HCT116 (cell line): ENCODE data around the gene AKT3. TPM values are rescaled to one million over a fixed set of nuclear protein-coding genes. Genes with fewer than 3 reads are reported as not detected.

Experiments
- ATAC-seq: fragments of 200-7000 bp; cut with Tn5 transposase; 2 replicates; pipeline ENCODE4 v1.9.1; 2020; ENCODE audit warnings: mild to moderate bottlenecking, moderate library complexity
- BruUV-seq: library from RNA; stranded (reverse); fragments of 400-500 nt; replicated peaks from 2 replicates; lab custom pipeline; 2021; lab: Mats Ljungman, UMichigan
- CTCF ChIA-PET: fragments of 300-600 bp; sonication (Branson Sonifier 250); formaldehyde crosslinking; loops from one replicate; lab custom pipeline; 2021; ENCODE audit warnings: antibody characterized with exemption; lab: Charles Lee
- POLR2A ChIA-PET: fragments of 300-600, 350-600 bp; sonication (Branson Sonifier 250); formaldehyde crosslinking; loops from one replicate; lab custom pipeline; 2021; ENCODE audit warnings: antibody characterized with exemption; lab: Charles Lee
- RAD21 ChIA-PET, 2 experiments: fragments of 300-600 bp; sonication (Branson Sonifier 250); formaldehyde crosslinking; loops; one replicate each; lab custom pipeline; 2023; ENCODE audit warnings: low total read pairs in 2 of 2; ENCODE audit not compliant: uncharacterized antibody in 2 of 2, unreplicated experiment in 2 of 2, low non-redundant PET in 1 of 2; lab: Charles Lee
- DNase-seq: peaks from one replicate; pipeline ENCODE4 v3.0.0-alpha.2; 2010; ENCODE audit warnings: low read depth, low spot score
- H2AFZ ChIP-seq: fragments of 200-600 bp; shearing (Covaris generic), sonication (generic); 2 replicates; pipeline ENCODE4 v1.6.1; 2017; ENCODE audit warnings: low read depth, mixed run types, mixed read lengths, antibody characterized with exemption, low read length; ENCODE audit not compliant: poor library complexity, severe bottlenecking
- H3K27ac ChIP-seq: 2 replicates; pipeline ENCODE4 v1.5.1; 2012; ENCODE audit warnings: low read depth, low read length
- H3K27me3 ChIP-seq: fragments of 200-600 bp; sonication (generic); 2 replicates; pipeline ENCODE4 v1.6.1; 2016; ENCODE audit warnings: mixed run types, low read length, mixed read lengths; ENCODE audit not compliant: insufficient read depth
- H3K36me3 ChIP-seq, 2 experiments: fragments of 200-500 bp in 1 of 2; fragments of 200-600 bp in 1 of 2; sonication (Bioruptor generic) in 1 of 2; sonication (generic) in 1 of 2; 2 replicates each; pipeline versions ENCODE4 v1.5.1 to v1.6.1; 2014 to 2016; ENCODE audit warnings: low read length in 2 of 2, inconsistent platforms in 1 of 2, mixed read lengths in 1 of 2, mixed run types in 1 of 2; ENCODE audit not compliant: insufficient read depth in 2 of 2, control insufficient read depth in 1 of 2
- H3K4me1 ChIP-seq, 2 experiments: fragments of 200-600 bp in 1 of 2; sonication (generic) in 1 of 2; 2 replicates each; pipeline versions ENCODE4 v1.5.1 to v1.6.1; 2012 to 2017; ENCODE audit warnings: low read length in 2 of 2, inconsistent platforms in 1 of 2, mild to moderate bottlenecking in 1 of 2, mixed read lengths in 1 of 2, mixed run types in 1 of 2, moderate library complexity in 1 of 2; ENCODE audit not compliant: insufficient read depth in 2 of 2, control insufficient read depth in 1 of 2
- H3K4me2 ChIP-seq: fragments of 200-600 bp; sonication (generic); 2 replicates; pipeline ENCODE4 v1.6.1; 2017; ENCODE audit warnings: mixed run types, low read length, mixed read lengths
- H3K4me3 ChIP-seq, 2 experiments: fragments of 200-600 bp in 1 of 2; sonication (generic) in 1 of 2; replicated peaks in 1 of 2; 2 replicates each; pipeline ENCODE4 v1.5.1; 2011 to 2016; ENCODE audit warnings: low read length in 2 of 2, control low read depth in 1 of 2, low read depth in 1 of 2, mild to moderate bottlenecking in 1 of 2, mixed read lengths in 1 of 2, mixed run types in 1 of 2
- H3K79me2 ChIP-seq: fragments of 200-600 bp; sonication (generic); 2 replicates; pipeline ENCODE4 v1.6.1; 2017; ENCODE audit warnings: mild to moderate bottlenecking, mixed run types, low read length, moderate library complexity, mixed read lengths; ENCODE audit not compliant: insufficient read depth
- H3K9ac ChIP-seq: fragments of 200-600 bp; sonication (generic); 2 replicates; pipeline ENCODE4 v1.6.1; 2016; ENCODE audit warnings: low read length, mixed read lengths
- H3K9me2 ChIP-seq: fragments of 200-600 bp; sonication (generic), shearing (Covaris generic); 2 replicates; pipeline ENCODE4 v1.6.1; 2017; ENCODE audit warnings: mixed run types, mild to moderate bottlenecking, moderate library complexity; ENCODE audit not compliant: insufficient read depth
- H3K9me3 ChIP-seq, 2 experiments: fragments of 200-500 bp in 1 of 2; fragments of 200-600 bp in 1 of 2; sonication (Bioruptor generic) in 1 of 2; sonication (generic) in 1 of 2; 2 replicates each; pipeline ENCODE4 v1.6.1; 2014 to 2017; ENCODE audit warnings: low read length in 2 of 2, mixed read lengths in 2 of 2, inconsistent platforms in 1 of 2, low read depth in 1 of 2, mild to moderate bottlenecking in 1 of 2, mixed run types in 1 of 2, moderate library complexity in 1 of 2; ENCODE audit not compliant: control insufficient read depth in 1 of 2, insufficient read depth in 1 of 2
- H4K20me1 ChIP-seq: fragments of 200-600 bp; sonication (generic), shearing (Covaris generic); 2 replicates; pipeline ENCODE4 v1.6.1; 2017; ENCODE audit warnings: mixed run types, mild to moderate bottlenecking, moderate library complexity; ENCODE audit not compliant: insufficient read depth
- CBX3 ChIP-seq: IDR thresholded peaks from 2 replicates; pipeline ENCODE4 v1.6.1; 2012; ENCODE audit warnings: low read depth
- EGR1 ChIP-seq: IDR thresholded peaks from 2 replicates; pipeline ENCODE4 v1.6.1; 2012; ENCODE audit warnings: low read depth
- ELF1 ChIP-seq: IDR thresholded peaks from 2 replicates; pipeline ENCODE4 v1.6.1; 2012; ENCODE audit warnings: low read depth, borderline replicate concordance
- EZH2 ChIP-seq: fragments of 200-600 bp; sonication (generic); IDR thresholded peaks from 2 replicates; pipeline ENCODE4 v1.6.1; 2017; ENCODE audit warnings: antibody characterized with exemption, mixed run types
- EZH2phosphoT487 ChIP-seq: fragments of 200-600 bp; IDR thresholded peaks from 2 replicates; pipeline ENCODE4 v1.6.1; 2018; ENCODE audit warnings: antibody characterized with exemption, borderline replicate concordance
- FOSL1 ChIP-seq: IDR thresholded peaks from 2 replicates; pipeline ENCODE4 v1.6.1; 2012; ENCODE audit warnings: low read depth
- JUND ChIP-seq: IDR thresholded peaks from 2 replicates; pipeline ENCODE4 v1.6.1; 2012
- POLR2A ChIP-seq: IDR thresholded peaks from 2 replicates; pipeline ENCODE4 v1.7.0; 2011; ENCODE audit warnings: borderline replicate concordance; ENCODE audit not compliant: insufficient read depth, insufficient read length; ENCODE audit errors: extremely low read depth
- RAD21 ChIP-seq: IDR thresholded peaks from 2 replicates; pipeline ENCODE4 v1.6.1; 2012; ENCODE audit warnings: low read depth, mild to moderate bottlenecking
- SIN3A ChIP-seq: IDR thresholded peaks from 2 replicates; pipeline ENCODE4 v1.6.1; 2012; ENCODE audit warnings: low read depth
- SRF ChIP-seq: IDR thresholded peaks from 2 replicates; pipeline ENCODE4 v1.6.1; 2012; ENCODE audit warnings: low read depth
- intact Hi-C: fragments of 100-400 bp; cut with micrococcal nuclease; formaldehyde crosslinking; loops from 2 replicates; pipeline ENCODE4 v1.10.0; 2022
- total RNA-seq: library from RNA; stranded (reverse); gene quantifications from one replicate; pipeline ENCODE4 v1.2.1, GENCODE V29; 2021; ENCODE audit not compliant: unreplicated experiment
- TF ChIP-seq, protein P1 (sequence below): IDR thresholded peaks from 2 replicates; pipeline ENCODE4 v1.6.1; 2012
- TF ChIP-seq, protein P2 (sequence below), 3 experiments: fragments of 200-600 bp in 1 of 3; sonication (generic) in 1 of 3; IDR thresholded peaks in 2 of 3; conservative IDR thresholded peaks in 1 of 3; 2 replicates each; pipeline ENCODE4 v1.5.1; 2012 to 2017; ENCODE audit warnings: low read depth in 2 of 3, low read length in 2 of 3, antibody characterized with exemption in 1 of 3, borderline replicate concordance in 1 of 3, control low read depth in 1 of 3, mild to moderate bottlenecking in 1 of 3, mixed read lengths in 1 of 3, mixed run types in 1 of 3, moderate library complexity in 1 of 3; ENCODE audit not compliant: insufficient read depth in 1 of 3
- TF ChIP-seq, protein P3 (sequence below): IDR thresholded peaks from 2 replicates; pipeline ENCODE4 v1.6.1; 2012

The AKT3 gene
- total RNA-seq, 1 experiment from 2014 or later = 0.49 TPM

DNA sequence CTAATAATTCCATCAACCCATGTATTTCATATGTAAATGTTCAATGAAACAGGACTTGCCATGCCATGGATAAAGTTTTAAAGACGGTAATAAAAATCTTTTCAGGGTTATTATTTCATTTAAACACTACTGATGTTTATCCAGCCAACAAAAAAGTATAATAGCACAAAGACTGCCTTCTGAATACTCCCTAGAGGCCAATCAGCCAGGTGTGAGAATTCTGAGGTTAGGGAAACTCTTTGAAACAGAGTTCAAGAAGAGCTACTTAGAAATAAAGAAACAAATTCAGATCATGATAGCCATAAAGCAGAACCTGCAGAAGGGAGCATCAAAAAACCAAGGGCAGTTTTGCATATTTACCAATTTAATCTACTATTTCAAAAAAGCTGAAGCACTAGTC lies 48.7 kb downstream of the AKT3 start:
- TF ChIP-seq CBX3 = no peak
- no peak for DNase-seq
- ChIA-PET POLR2A (no interaction called here), RAD21 (no interaction called here), CTCF (no interaction called here)
- no TSS peak for BruUV-seq
- H3K36me3 ChIP-seq = no peaks in the 10 kb centered on the region
- H3K27ac ChIP-seq = no peak overlapping the region
- H3K27me3 ChIP-seq = peaks cover 4% of the 10 kb centered on the region; the same call in 1 of the 2 replicates
- intact Hi-C loops = no loop called here
- H4K20me1 ChIP-seq = no peaks in the 10 kb centered on the region
- H2AFZ ChIP-seq = no peak overlapping the region
- H3K9ac ChIP-seq = no peak overlapping the region
- H3K4me3 ChIP-seq = no peak overlapping the region
- H3K4me1 ChIP-seq = no peaks in the 10 kb centered on the region; a peak in 1 of 4 replicates
- no peaks in the 10 kb centered on the region for H3K79me2 ChIP-seq
- H3K9me3 ChIP-seq = no peaks in the 10 kb centered on the region
- no peak overlapping the region for H3K4me2 ChIP-seq
- no peak for ATAC-seq
- no peaks in the 10 kb centered on the region for H3K9me2 ChIP-seq

DNA sequence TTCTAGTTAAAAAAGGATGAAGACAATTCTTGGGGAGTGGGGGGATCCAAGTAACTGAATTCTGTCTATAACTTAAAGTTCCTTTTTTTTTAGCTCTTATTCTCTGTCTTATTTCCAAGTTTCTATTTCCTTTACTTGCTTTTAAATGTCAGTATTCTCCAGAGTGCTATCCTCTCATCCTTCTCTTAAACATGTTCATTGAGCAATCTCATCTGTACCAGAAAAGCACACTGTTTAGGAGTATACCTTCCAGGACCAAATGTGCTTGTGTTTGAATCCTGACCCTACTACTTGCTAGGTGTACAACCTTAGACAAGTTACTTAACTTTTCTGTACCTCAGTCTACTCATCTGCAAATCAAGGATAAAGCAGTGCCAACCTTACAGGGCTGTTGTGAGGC lies 50.1 kb downstream of the AKT3 start:
- Histone ChIP-seq H3K4me1 (no peaks in the 10 kb centered on the region; a peak in 1 of 4 replicates), H3K4me2 (no peak overlapping the region), H3K36me3 (no peaks in the 10 kb centered on the region), H3K9me3 (no peaks in the 10 kb centered on the region), H3K27me3 (no peaks in the 10 kb centered on the region), H3K27ac (no peak overlapping the region), H3K4me3 (no peak overlapping the region), H3K79me2 (no peaks in the 10 kb centered on the region), H2AFZ (no peak overlapping the region), H3K9ac (no peak overlapping the region), H3K9me2 (no peaks in the 10 kb centered on the region), H4K20me1 (no peaks in the 10 kb centered on the region)
- CTCF ChIA-PET = no interaction called here
- DNase-seq = no peak
- no TSS peak for BruUV-seq
- no peak for ATAC-seq
- no peak for TF ChIP-seq EZH2phosphoT487
- intact Hi-C loops = no loop called here
- RAD21 ChIA-PET = no interaction called here
- POLR2A ChIA-PET = no interaction called here

DNA sequence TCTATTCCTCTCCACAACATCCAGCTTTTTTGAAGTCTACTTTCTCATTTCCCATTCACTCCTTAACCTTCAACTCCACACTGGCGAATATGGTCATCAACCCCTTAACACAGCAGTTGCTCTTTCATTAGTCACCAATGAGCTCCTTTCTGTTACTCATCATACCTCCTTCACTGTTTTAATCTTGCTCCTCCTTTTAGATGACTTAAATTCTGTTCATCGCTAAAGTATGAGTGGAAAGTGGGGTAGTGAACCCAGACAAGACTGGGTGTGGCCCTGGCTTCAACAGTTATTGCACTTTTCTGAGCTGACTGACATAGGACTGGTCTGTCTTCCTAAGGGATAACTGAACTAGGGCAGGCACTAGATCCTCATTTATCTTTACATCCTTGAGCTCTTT lies 51.3 kb downstream of the AKT3 start:
- Histone ChIP-seq H3K9ac (no peak overlapping the region), H3K79me2 (no peaks in the 10 kb centered on the region), H3K9me3 (no peaks in the 10 kb centered on the region), H3K27ac (no peak overlapping the region), H3K36me3 (no peaks in the 10 kb centered on the region), H3K4me1 (no peaks in the 10 kb centered on the region; a peak in 1 of 4 replicates), H3K9me2 (no peaks in the 10 kb centered on the region), H4K20me1 (no peaks in the 10 kb centered on the region), H3K4me3 (no peak overlapping the region), H3K4me2 (no peak overlapping the region), H2AFZ (no peak overlapping the region), H3K27me3 (no peaks in the 10 kb centered on the region)
- POLR2A ChIA-PET = no interaction called here
- RAD21 ChIA-PET = no interaction called here
- DNase-seq = peak; percentile 3
- intact Hi-C loops = no loop called here
- ATAC-seq = no peak
- CTCF ChIA-PET = no interaction called here
- no TSS peak for BruUV-seq
- no peak for TF ChIP-seq RAD21
- no peak for TF ChIP-seq ELF1
- TF ChIP-seq POLR2A = no peak
- TF ChIP-seq FOSL1 = no peak
- no peak for TF ChIP-seq CBX3
- TF ChIP-seq, protein P1, sequence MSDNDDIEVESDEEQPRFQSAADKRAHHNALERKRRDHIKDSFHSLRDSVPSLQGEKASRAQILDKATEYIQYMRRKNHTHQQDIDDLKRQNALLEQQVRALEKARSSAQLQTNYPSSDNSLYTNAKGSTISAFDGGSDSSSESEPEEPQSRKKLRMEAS = no peak
- no peak for TF ChIP-seq EZH2phosphoT487
- no peak for TF ChIP-seq SIN3A
- no peak for TF ChIP-seq SRF
- TF ChIP-seq EGR1 = no peak
- TF ChIP-seq, protein P2, sequence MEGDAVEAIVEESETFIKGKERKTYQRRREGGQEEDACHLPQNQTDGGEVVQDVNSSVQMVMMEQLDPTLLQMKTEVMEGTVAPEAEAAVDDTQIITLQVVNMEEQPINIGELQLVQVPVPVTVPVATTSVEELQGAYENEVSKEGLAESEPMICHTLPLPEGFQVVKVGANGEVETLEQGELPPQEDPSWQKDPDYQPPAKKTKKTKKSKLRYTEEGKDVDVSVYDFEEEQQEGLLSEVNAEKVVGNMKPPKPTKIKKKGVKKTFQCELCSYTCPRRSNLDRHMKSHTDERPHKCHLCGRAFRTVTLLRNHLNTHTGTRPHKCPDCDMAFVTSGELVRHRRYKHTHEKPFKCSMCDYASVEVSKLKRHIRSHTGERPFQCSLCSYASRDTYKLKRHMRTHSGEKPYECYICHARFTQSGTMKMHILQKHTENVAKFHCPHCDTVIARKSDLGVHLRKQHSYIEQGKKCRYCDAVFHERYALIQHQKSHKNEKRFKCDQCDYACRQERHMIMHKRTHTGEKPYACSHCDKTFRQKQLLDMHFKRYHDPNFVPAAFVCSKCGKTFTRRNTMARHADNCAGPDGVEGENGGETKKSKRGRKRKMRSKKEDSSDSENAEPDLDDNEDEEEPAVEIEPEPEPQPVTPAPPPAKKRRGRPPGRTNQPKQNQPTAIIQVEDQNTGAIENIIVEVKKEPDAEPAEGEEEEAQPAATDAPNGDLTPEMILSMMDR (IDR thresholded peaks at IDR 0.05 in 2 of 3, conservative IDR thresholded peaks at IDR 0.05 in 1 of 3; ENCODE audit: borderline replicate concordance in 1 of 3, insufficient read depth in 1 of 3, low read depth in 2 of 3, low read length in 2 of 3) = no peak
- TF ChIP-seq, protein P3, sequence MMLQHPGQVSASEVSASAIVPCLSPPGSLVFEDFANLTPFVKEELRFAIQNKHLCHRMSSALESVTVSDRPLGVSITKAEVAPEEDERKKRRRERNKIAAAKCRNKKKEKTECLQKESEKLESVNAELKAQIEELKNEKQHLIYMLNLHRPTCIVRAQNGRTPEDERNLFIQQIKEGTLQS = no peak
- TF ChIP-seq EZH2 = no peak
- TF ChIP-seq JUND = no peak
